HepG2 (cell line): ENCODE results near the gene C11orf65. TPM values are rescaled to one million over a fixed set of nuclear protein-coding genes. Genes with fewer than 3 reads are reported as not detected.
"Not testable (repeated sequence)": the region's sequence is repeated elsewhere in the genome, so short reads cannot be mapped to it uniquely, and the experiment has no call there.

ENCODE experiments used
- ATAC-seq: fragments of 200-7000 bp; cut with Tn5 transposase; 3 replicates; pipeline ENCODE4 v1.9.1; 2020; ENCODE audit warnings: mild to moderate bottlenecking, moderate library complexity
- BruUV-seq: library from RNA; stranded (reverse); fragments of 400-500 nt; replicated peaks from 2 replicates; lab custom pipeline; 2021; lab: Mats Ljungman, UMichigan
- CTCF ChIA-PET: fragments of 300-600 bp; formaldehyde crosslinking; extraction: SDS; loops from one replicate; lab custom pipeline; 2021; ENCODE audit warnings: low total read pairs, inconsistent platforms, low intra/inter-chr PET ratio; lab: Yijun Ruan, JAX
- POLR2A ChIA-PET: fragments of 350-600 bp; sonication (Branson Sonifier 250); formaldehyde crosslinking; loops from one replicate; lab custom pipeline; 2020; ENCODE audit warnings: antibody characterized with exemption, inconsistent platforms; lab: Yijun Ruan, JAX
- DNase-seq: peaks from one replicate; pipeline ENCODE4 v3.0.0-alpha.2; 2015; ENCODE audit warnings: low spot score
- FAIRE-seq: peaks from 3 replicates; lab custom pipeline; 2011; peaks lifted over from hg19 to GRCh38; lab: Jason Lieb, UNC
- H2AFZ ChIP-seq: one replicate; pipeline ENCODE4 v1.6.1; 2011; ENCODE audit warnings: low read length, inconsistent platforms
- H3K27ac ChIP-seq: fragments of 300-600 bp; 3 replicates; pipeline ENCODE4 v1.8.0; 2011; ENCODE audit warnings: mixed run types, mild to moderate bottlenecking, mixed read lengths, low read length, inconsistent platforms; ENCODE audit not compliant: insufficient read depth; ENCODE audit errors: extremely low read length
- H3K27me3 ChIP-seq, 2 experiments: fragments of 200-600 bp in 1 of 2; 2 replicates in 1 of 2; 3 replicates in 1 of 2; pipeline versions ENCODE4 v1.6.0 to v1.8.0; 2011; ENCODE audit warnings: low read length in 2 of 2, mild to moderate bottlenecking in 2 of 2, moderate library complexity in 2 of 2, inconsistent platforms in 1 of 2; ENCODE audit not compliant: insufficient read depth in 2 of 2, control insufficient read depth in 1 of 2
- H3K36me3 ChIP-seq, 2 experiments: fragments of 200-600 bp in 1 of 2; replicated peaks in 1 of 2; 2 replicates in 1 of 2; 3 replicates in 1 of 2; pipeline versions ENCODE4 v1.5.1 to v1.8.0; 2011; ENCODE audit warnings: low read length in 2 of 2, inconsistent platforms in 1 of 2; ENCODE audit not compliant: insufficient read depth in 2 of 2, control insufficient read depth in 1 of 2
- H3K4me1 ChIP-seq: 2 replicates; pipeline ENCODE4 v1.5.1; 2012; ENCODE audit warnings: low read length, inconsistent platforms; ENCODE audit not compliant: insufficient read depth
- H3K4me2 ChIP-seq: 2 replicates; pipeline ENCODE4 v1.6.0; 2011; ENCODE audit warnings: low read depth, low read length, inconsistent platforms
- H3K4me3 ChIP-seq, 3 experiments: fragments of 200-600 bp in 1 of 3; sonication (generic), shearing (Covaris generic) in 1 of 3; replicated peaks in 1 of 3; 2 replicates each; pipeline ENCODE4 v1.5.1; 2011 to 2016; ENCODE audit warnings: low read length in 3 of 3, inconsistent platforms in 2 of 3, low read depth in 2 of 3, mild to moderate bottlenecking in 2 of 3, control low read depth in 1 of 3, mixed read lengths in 1 of 3; ENCODE audit not compliant: insufficient read depth in 1 of 3
- H3K79me2 ChIP-seq: one replicate; pipeline ENCODE4 v1.6.1; 2011; ENCODE audit warnings: low read length, inconsistent platforms; ENCODE audit not compliant: insufficient read depth
- H3K9ac ChIP-seq: 2 replicates; pipeline ENCODE4 v1.6.0; 2011; ENCODE audit warnings: mild to moderate bottlenecking, low read depth, low read length, inconsistent platforms; ENCODE audit not compliant: insufficient read depth
- H3K9me3 ChIP-seq: 2 replicates; pipeline ENCODE4 v1.5.1; 2012; ENCODE audit warnings: mild to moderate bottlenecking, low read length
- H4K20me1 ChIP-seq: 2 replicates; pipeline ENCODE4 v1.6.0; 2011; ENCODE audit warnings: inconsistent platforms, mild to moderate bottlenecking, low read length, moderate library complexity; ENCODE audit not compliant: insufficient read depth
- KDM4B ChIP-seq: sonication (generic); formaldehyde crosslinking; IDR thresholded peaks from 2 replicates; pipeline ENCODE4 v1.4.0; 2020; ENCODE audit warnings: missing genetic modification reagents
- NR3C1 ChIP-seq: sonication (generic); formaldehyde crosslinking; IDR thresholded peaks from 2 replicates; pipeline ENCODE4 v1.4.0; 2020; ENCODE audit warnings: missing genetic modification reagents
- ZIK1 ChIP-seq: sonication (generic); formaldehyde crosslinking; IDR thresholded peaks from 2 replicates; pipeline ENCODE4 v1.5.0; 2020; ENCODE audit warnings: mild to moderate bottlenecking, low read depth, missing genetic modification reagents, borderline replicate concordance
- ZNF713 ChIP-seq: sonication (generic); formaldehyde crosslinking; IDR thresholded peaks from 2 replicates; pipeline ENCODE4 v1.4.0; 2020; ENCODE audit warnings: mild to moderate bottlenecking, missing genetic modification reagents
- WGBS: methylation state at CpG from one replicate; pipeline ENCODE4 v1.1.6; 2017; ENCODE audit warnings: low lambda C conversion rate; 5-methylcytosine and 5-hydroxymethylcytosine counted together
- in situ Hi-C: cut with HindIII; loops from 2 replicates; pipeline ENCODE4 v1.10.0; 2017; ENCODE audit warnings: low pct_unique_long_range_greater_than_20kb; ENCODE audit not compliant: extremely low pct_ligation_motif_present
- intact Hi-C: fragments of 100-400 bp; cut with micrococcal nuclease; formaldehyde crosslinking; loops from one replicate; pipeline ENCODE4 v1.10.0; 2022; ENCODE audit not compliant: unreplicated experiment
- polyA plus RNA-seq, 8 experiments: library from polyadenylated mRNA; depleted of rRNA in 3 of 8; stranded (reverse) in 7 of 8; unstranded in 1 of 8; fragments of >200 nt; fragmentation: Illumina TruSeq in 4 of 8; extraction: Trizol in 4 of 8; gene quantifications; 2 replicates each; pipeline versions ENCODE4 v1.2.1 to v1.2.3, GENCODE V29; 2011 to 2016; ENCODE audit warnings: low read depth in 4 of 8, missing spikeins in 1 of 8, mixed read lengths in 1 of 8; ENCODE audit not compliant: insufficient read depth in 1 of 8
- total RNA-seq, 5 experiments: library from RNA; depleted of rRNA; stranded (reverse); fragments of >200 nt; fragmentation: Illumina TruSeq; extraction: Trizol; gene quantifications; 2 replicates each; pipeline ENCODE4 v1.2.3, GENCODE V29; 2016; ENCODE audit warnings: low read depth in 1 of 5
- TF ChIP-seq, protein P1 (sequence below): sonication (generic); formaldehyde crosslinking; IDR thresholded peaks from 2 replicates; pipeline ENCODE4 v1.5.0; 2020; ENCODE audit warnings: mild to moderate bottlenecking, low read depth, missing genetic modification reagents, borderline replicate concordance

Gene C11orf65
- total and polyA plus RNA-seq, 2 of the 13 experiments (the other 11 are each of a cell fraction or from before 2014, with no cell fraction given), result 0.38 to 0.42 TPM

DNA sequence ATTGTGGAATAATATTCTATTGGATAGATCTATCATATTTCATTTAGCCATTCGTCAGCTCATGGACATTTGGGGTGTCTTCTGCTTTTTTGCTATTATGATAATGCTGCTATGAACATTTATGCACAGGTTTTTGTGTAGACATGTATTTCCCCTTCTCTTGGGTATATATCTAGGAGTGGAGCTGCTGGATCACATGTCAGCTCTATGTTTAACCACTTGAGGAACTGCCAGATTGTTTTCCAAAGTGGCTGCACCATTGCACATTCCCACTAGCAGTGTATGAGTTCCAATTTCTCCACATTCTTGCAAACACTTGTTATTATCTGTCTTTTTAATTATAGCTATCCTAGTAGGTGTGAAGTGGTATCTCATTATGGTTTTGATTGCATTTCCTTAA lies 75.0 kb downstream of the C11orf65 start (continued):
- TF ChIP-seq, protein P1, sequence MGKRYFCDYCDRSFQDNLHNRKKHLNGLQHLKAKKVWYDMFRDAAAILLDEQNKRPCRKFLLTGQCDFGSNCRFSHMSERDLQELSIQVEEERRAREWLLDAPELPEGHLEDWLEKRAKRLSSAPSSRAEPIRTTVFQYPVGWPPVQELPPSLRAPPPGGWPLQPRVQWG, result no peak
- TF ChIP-seq NR3C1 (CRISPR knock-in tag), result no peak
- TF ChIP-seq ZNF713 (CRISPR knock-in tag), result no peak

DNA sequence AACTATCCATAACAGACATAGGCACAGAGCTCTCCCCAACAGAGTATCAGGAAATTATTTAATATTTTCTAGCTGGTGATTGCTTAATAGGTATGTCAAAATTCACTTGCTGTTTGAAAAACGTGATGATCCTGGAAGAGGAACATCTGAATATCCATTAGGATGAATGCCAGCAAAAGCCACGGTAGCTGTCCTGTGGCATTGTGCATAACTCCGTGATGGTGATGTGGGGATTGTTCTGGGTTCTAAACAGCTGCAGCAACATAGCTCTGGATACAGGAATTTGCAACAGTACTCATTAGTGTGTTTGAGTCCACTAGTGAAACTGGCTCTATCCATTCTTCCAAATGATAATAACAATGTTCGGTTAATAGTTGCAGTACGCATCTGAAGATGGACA lies 78.8 kb downstream of the C11orf65 start:
- Histone ChIP-seq H3K27me3 (no peaks in the 10 kb centered on the region; a peak in 1 of 5 replicates), H3K79me2 (no peaks in the 10 kb centered on the region), H3K9me3 (no peaks in the 10 kb centered on the region), H3K27ac (no peak overlapping the region), H3K4me2 (no peak overlapping the region), H3K36me3 (no peaks in the 10 kb centered on the region), H2AFZ (no peak overlapping the region), H3K9ac (no peak overlapping the region), H4K20me1 (no peaks in the 10 kb centered on the region), H3K4me1 (no peaks in the 10 kb centered on the region), H3K4me3 (no peak overlapping the region)
- in situ Hi-C loops (no loop called here), intact Hi-C loops (no loop called here)
- 63% methylated on average over 5 of the region's 5 CpGs for WGBS
- FAIRE-seq, result no peak
- POLR2A ChIA-PET, result no interaction called here
- CTCF ChIA-PET, result no interaction called here
- DNase-seq, result no peak
- TF ChIP-seq KDM4B (CRISPR knock-in tag), result no peak
- TF ChIP-seq ZIK1 (CRISPR knock-in tag), result no peak
- no peak for ATAC-seq
- no TSS peak for BruUV-seq

DNA sequence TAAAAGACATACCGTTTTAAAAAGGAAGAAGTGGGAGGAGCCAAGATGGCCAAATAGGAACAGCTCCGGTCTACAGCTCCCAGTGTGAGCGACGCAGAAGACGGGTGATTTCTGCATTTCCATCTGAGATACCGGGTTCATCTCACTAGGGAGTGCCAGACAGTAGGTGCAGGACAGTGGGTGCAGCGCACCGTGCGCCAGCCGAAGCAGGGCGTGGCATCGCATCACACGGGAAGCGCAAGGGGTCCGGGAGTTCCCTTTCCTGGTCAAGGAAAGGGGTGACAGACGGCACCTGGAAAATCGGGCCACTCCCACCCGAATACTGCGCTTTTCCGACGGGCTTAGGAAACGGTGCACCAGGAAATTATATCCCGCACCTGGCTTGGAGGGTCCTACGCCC lies 93.8 kb downstream of the C11orf65 start:
- FAIRE-seq, H3K27ac ChIP-seq, H3K9me3 ChIP-seq, H3K4me1 ChIP-seq, in situ Hi-C loops, H3K27me3 ChIP-seq, H3K4me3 ChIP-seq, CTCF ChIA-PET, H3K36me3 ChIP-seq, BruUV-seq, H3K4me2 ChIP-seq, ATAC-seq, intact Hi-C loops, H3K9ac ChIP-seq, H2AFZ ChIP-seq, H3K79me2 ChIP-seq, H4K20me1 ChIP-seq, POLR2A ChIA-PET, DNase-seq: not testable (repeated sequence)
- 86% methylated on average over 23 of the region's 24 CpGs for WGBS
